Trophoblast cell (in vitro differentiated cells and primary cell): ENCODE measurements around the gene IL17REL.

ENCODE experiments used
- DNase-seq, 2 donors: peaks; one replicate each; pipeline ENCODE4 v3.0.0-alpha.2; 2016
- H2AFZ ChIP-seq: 2 replicates; pipeline ENCODE4 v1.6.1; 2013; ENCODE audit warnings: low read length, moderate library complexity, mild to moderate bottlenecking; ENCODE audit not compliant: insufficient read depth, poor library complexity
- H2AK5ac ChIP-seq: 2 replicates; pipeline ENCODE4 v1.6.1; 2013; ENCODE audit warnings: mild to moderate bottlenecking, low read length
- H2BK120ac ChIP-seq: 2 replicates; pipeline ENCODE4 v1.6.1; 2013; ENCODE audit warnings: low read length, mild to moderate bottlenecking, moderate library complexity; ENCODE audit not compliant: insufficient read depth, poor library complexity
- H2BK12ac ChIP-seq: 2 replicates; pipeline ENCODE4 v1.6.1; 2013; ENCODE audit warnings: mild to moderate bottlenecking, low read length, moderate library complexity
- H2BK5ac ChIP-seq: 2 replicates; pipeline ENCODE4 v1.6.1; 2013; ENCODE audit warnings: low read length, low read depth, moderate library complexity, mild to moderate bottlenecking; ENCODE audit not compliant: poor library complexity
- H3K14ac ChIP-seq: 2 replicates; pipeline ENCODE4 v1.6.1; 2013; ENCODE audit warnings: mild to moderate bottlenecking, low read length
- H3K18ac ChIP-seq: 2 replicates; pipeline ENCODE4 v1.6.1; 2013; ENCODE audit warnings: mild to moderate bottlenecking, low read length
- H3K23ac ChIP-seq: 2 replicates; pipeline ENCODE4 v1.6.1; 2013; ENCODE audit warnings: low read length
- H3K27ac ChIP-seq: 2 replicates; pipeline ENCODE4 v1.5.1; 2013; ENCODE audit warnings: low read depth, mild to moderate bottlenecking, inconsistent platforms, low read length, moderate library complexity
- H3K27me3 ChIP-seq: 2 replicates; pipeline ENCODE4 v1.6.1; 2013; ENCODE audit warnings: inconsistent platforms, mild to moderate bottlenecking, low read length, moderate library complexity; ENCODE audit not compliant: insufficient read depth
- H3K36me3 ChIP-seq, 2 experiments: 1 replicate in 1 of 2; 2 replicates in 1 of 2; pipeline ENCODE4 v1.6.1; 2013; ENCODE audit warnings: low read length in 2 of 2, mild to moderate bottlenecking in 2 of 2, moderate library complexity in 1 of 2; ENCODE audit not compliant: insufficient read depth in 2 of 2, control insufficient read depth in 1 of 2
- H3K4ac ChIP-seq: 2 replicates; pipeline ENCODE4 v1.6.1; 2013; ENCODE audit warnings: low read depth, mild to moderate bottlenecking, low read length, moderate library complexity
- H3K4me1 ChIP-seq, 2 experiments: 1 replicate in 1 of 2; 2 replicates in 1 of 2; pipeline ENCODE4 v1.6.1; 2013; ENCODE audit warnings: low read length in 2 of 2, mild to moderate bottlenecking in 2 of 2, moderate library complexity in 1 of 2; ENCODE audit not compliant: insufficient read depth in 2 of 2, control insufficient read depth in 1 of 2
- H3K4me2 ChIP-seq: 2 replicates; pipeline ENCODE4 v1.6.1; 2013; ENCODE audit warnings: inconsistent platforms, mild to moderate bottlenecking, low read length, moderate library complexity
- H3K4me3 ChIP-seq: 2 replicates; pipeline ENCODE4 v1.5.1; 2013; ENCODE audit warnings: mild to moderate bottlenecking, low read depth, low read length, inconsistent platforms
- H3K79me1 ChIP-seq: one replicate; pipeline ENCODE4 v1.6.1; 2013; ENCODE audit warnings: low read length
- H3K79me2 ChIP-seq: 2 replicates; pipeline ENCODE4 v1.6.1; 2013; ENCODE audit warnings: low read length, mild to moderate bottlenecking; ENCODE audit not compliant: control insufficient read depth, insufficient read depth, poor library complexity
- H3K9ac ChIP-seq: 2 replicates; pipeline ENCODE4 v1.6.1; 2013; ENCODE audit warnings: mild to moderate bottlenecking, low read length
- H3K9me3 ChIP-seq: 2 replicates; pipeline ENCODE4 v1.6.1; 2013; ENCODE audit warnings: low read depth, mild to moderate bottlenecking, control low read depth, inconsistent platforms, low read length; ENCODE audit not compliant: insufficient read depth
- H4K12ac ChIP-seq: 2 replicates; pipeline ENCODE4 v1.6.1; 2013; ENCODE audit warnings: low read depth, mild to moderate bottlenecking, low read length, moderate library complexity
- H4K8ac ChIP-seq: 2 replicates; pipeline ENCODE4 v1.6.1; 2013; ENCODE audit warnings: low read depth, mild to moderate bottlenecking, low read length, moderate library complexity
- H4K91ac ChIP-seq: one replicate; pipeline ENCODE4 v1.6.1; 2013; ENCODE audit warnings: low read depth, mild to moderate bottlenecking, low read length, moderate library complexity
- WGBS: extraction: QIAGEN DNeasy Blood & Tissue Kit; methylation state at CpG from one replicate; pipeline ENCODE4 v1.1.7; 2013; ENCODE audit warnings: missing lambda C conversion rate; ENCODE audit not compliant: insufficient read length, insufficient coverage; ENCODE audit errors: extremely low coverage; 5-methylcytosine and 5-hydroxymethylcytosine counted together

IL17REL gene

GRCh38 chr22:50022171-50022819, 9.7 kb upstream of the IL17REL start:
- Histone ChIP-seq H3K9me3 (peaks cover 31% of the 10 kb centered on the region), H3K79me1 (no peaks in the 10 kb centered on the region), H3K27ac (no peak overlapping the region), H4K91ac (no peak overlapping the region), H3K9ac (no peak overlapping the region), H3K4me1 (no peaks in the 10 kb centered on the region), H3K36me3 (no peaks in the 10 kb centered on the region), H2AK5ac (no peak overlapping the region), H2AFZ (no peak overlapping the region), H2BK5ac (no peak overlapping the region), H3K4me3 (peak overlapping the region; percentile 57), H3K23ac (peak overlapping the region; percentile 82), H3K14ac (no peak overlapping the region), H3K27me3 (peaks cover 2% of the 10 kb centered on the region), H4K8ac (no peak overlapping the region), H3K4ac (no peak overlapping the region), H3K4me2 (no peak overlapping the region), H3K18ac (no peak overlapping the region), H2BK12ac (no peak overlapping the region), H4K12ac (no peak overlapping the region), H3K79me2 (no peaks in the 10 kb centered on the region), H2BK120ac (no peak overlapping the region)
- WGBS, result no CpG with 5 or more reads among the region's 14 CpGs
- DNase-seq, result no peak

- Histone ChIP-seq H3K14ac (no peak overlapping the region), H2AFZ (no peak overlapping the region), H4K12ac (no peak overlapping the region), H3K79me2 (no peaks in the 10 kb centered on the region), H2BK5ac (no peak overlapping the region), H3K18ac (no peak overlapping the region), H3K27ac (no peak overlapping the region), H3K4me1 (no peaks in the 10 kb centered on the region), H2BK120ac (no peak overlapping the region), H3K79me1 (no peaks in the 10 kb centered on the region), H4K91ac (no peak overlapping the region), H3K9ac (no peak overlapping the region), H3K27me3 (peaks cover 11% of the 10 kb centered on the region), H3K4me2 (no peak overlapping the region), H3K23ac (peak overlapping the region; percentile 6), H3K4ac (no peak overlapping the region), H3K36me3 (no peaks in the 10 kb centered on the region), H4K8ac (no peak overlapping the region), H3K4me3 (peak overlapping the region; percentile 63), H3K9me3 (peaks cover 31% of the 10 kb centered on the region), H2BK12ac (no peak overlapping the region), H2AK5ac (no peak overlapping the region)
- DNase-seq, result no peak
- WGBS, result no CpG with 5 or more reads among the region's 15 CpGs
These were observed 8.0 kb upstream of the IL17REL start for GRCh38 chr22:50020606-50021005.

- Histone ChIP-seq H2BK12ac (no peak overlapping the region), H3K4me2 (no peak overlapping the region), H3K4ac (no peak overlapping the region), H3K18ac (no peak overlapping the region), H3K27ac (no peak overlapping the region), H2AFZ (no peak overlapping the region), H4K91ac (no peak overlapping the region), H3K9ac (no peak overlapping the region), H3K14ac (no peak overlapping the region), H3K4me1 (no peaks in the 10 kb centered on the region), H3K79me2 (no peaks in the 10 kb centered on the region), H3K36me3 (no peaks in the 10 kb centered on the region), H3K27me3 (peaks cover 20% of the 10 kb centered on the region), H3K23ac (no peak overlapping the region), H2AK5ac (no peak overlapping the region), H2BK5ac (no peak overlapping the region), H3K79me1 (no peaks in the 10 kb centered on the region), H3K9me3 (peaks cover 31% of the 10 kb centered on the region), H2BK120ac (no peak overlapping the region), H4K8ac (no peak overlapping the region), H3K4me3 (no peak overlapping the region), H4K12ac (no peak overlapping the region)
- no peak for DNase-seq
- no CpG with 5 or more reads among the region's 3 CpGs for WGBS
These were observed 6.8 kb upstream of the IL17REL start for GRCh38 chr22:50019316-50019715.

- Histone ChIP-seq H3K27ac (no peak overlapping the region), H2BK120ac (no peak overlapping the region), H3K18ac (no peak overlapping the region), H3K4me1 (no peaks in the 10 kb centered on the region), H3K4me3 (no peak overlapping the region), H3K4ac (no peak overlapping the region), H3K23ac (no peak overlapping the region), H4K12ac (no peak overlapping the region), H3K36me3 (no peaks in the 10 kb centered on the region), H3K9ac (no peak overlapping the region), H2BK5ac (no peak overlapping the region), H2AFZ (no peak overlapping the region), H3K79me1 (no peaks in the 10 kb centered on the region), H2BK12ac (no peak overlapping the region), H3K14ac (no peak overlapping the region), H3K27me3 (peaks cover 24% of the 10 kb centered on the region), H4K91ac (no peak overlapping the region), H3K4me2 (no peak overlapping the region), H2AK5ac (no peak overlapping the region), H4K8ac (no peak overlapping the region), H3K9me3 (peaks cover 31% of the 10 kb centered on the region), H3K79me2 (no peaks in the 10 kb centered on the region)
- no peak for DNase-seq
- no CpG with 5 or more reads among the region's 11 CpGs for WGBS
These were observed 6.2 kb upstream of the IL17REL start for GRCh38 chr22:50018608-50019285.
